Left lung (tissue), 10 donors: ENCODE measurements around the gene SLC17A2. TPM values are rescaled to one million over a fixed set of nuclear protein-coding genes. Genes with fewer than 3 reads are reported as not detected.

ENCODE experiments used
- ATAC-seq: fragments of 200-7000 bp; cut with Tn5 transposase; one replicate; pipeline ENCODE4 v1.9.1; 2020; ENCODE audit warnings: moderate library complexity
- DNase-seq, 4 donors: peaks; one replicate each; pipeline ENCODE4 v3.0.0-alpha.2; 2013 to 2020
- H3K27ac ChIP-seq, 2 donors: fragments of 200-600 bp; sonication (generic) in 1 of 2; one replicate each; pipeline versions ENCODE4 v1.5.0 to v1.8.0; 2020 to 2021
- H3K27me3 ChIP-seq, 2 donors: fragments of 200-600 bp; sonication (generic) in 1 of 2; one replicate each; pipeline versions ENCODE4 v1.5.0 to v1.8.0; 2020 to 2021
- H3K36me3 ChIP-seq, 2 donors: fragments of 200-600 bp; sonication (generic) in 1 of 2; one replicate each; pipeline versions ENCODE4 v1.5.0 to v1.8.0; 2020 to 2021
- H3K4me1 ChIP-seq, 2 donors: fragments of 200-600 bp; one replicate each; pipeline ENCODE4 v1.8.0; 2021
- H3K4me3 ChIP-seq, 2 donors: fragments of 200-600 bp; sonication (generic) in 1 of 2; one replicate each; pipeline versions ENCODE4 v1.5.0 to v1.8.0; 2020 to 2021; ENCODE audit warnings: mild to moderate bottlenecking in 1 of 2
- H3K9me3 ChIP-seq, 2 donors: fragments of 200-600 bp; sonication (generic) in 1 of 2; one replicate each; pipeline versions ENCODE4 v1.5.0 to v1.8.0; 2020 to 2021
- CTCF ChIP-seq, 2 donors: fragments of 200-600 bp; sonication (generic) in 1 of 2; IDR thresholded peaks; one replicate each; pipeline versions ENCODE4 v1.5.0 to v1.8.0; 2021; ENCODE audit warnings: antibody characterized with exemption in 2 of 2
- intact Hi-C, 2 donors: fragments of 100-400 bp; cut with DNase I; formaldehyde crosslinking; loops; one replicate each; pipeline versions ENCODE4 v1.11.2 to v1.14.2; 2022
- polyA plus RNA-seq, 6 donors: library from polyadenylated mRNA; unstranded; fragments of 120-200 nt; gene quantifications; one replicate each; pipeline ENCODE4 v1.2.1, GENCODE V29; 2013; ENCODE audit not compliant: insufficient read length in 6 of 6
- total RNA-seq, 2 donors: library from RNA; stranded (reverse); fragmentation: NEBNext Ultra II Directional; extraction: Animal tissue kit (Norgen Biotek cat#: 25700); gene quantifications; one replicate each; pipeline ENCODE4 v1.2.1, GENCODE V29; 2021
- donor health status: DM: no; HTN: yes; CAD: no.
- donor health status: DM: no; HTN: no; CAD: no.

Gene SLC17A2
- total and polyA plus RNA-seq, 8 donors, result not detected

GRCh38 chr6:25972128-25972527, 41.6 kb upstream of the SLC17A2 start:
- DNase-seq, result no peak
- Histone ChIP-seq H3K27ac (peak overlapping the region in 1 of 2 donors; percentile 45), H3K36me3 (peaks cover 0 to 100% of the 10 kb centered on the region in 2 donors), H3K27me3 (no peaks in the 10 kb centered on the region), H3K9me3 (no peaks in the 10 kb centered on the region), H3K4me3 (no peak overlapping the region), H3K4me1 (peaks cover 29 to 45% of the 10 kb centered on the region in 2 donors)
- intact Hi-C loops, result no loop called here
- TF ChIP-seq CTCF (IDR thresholded peaks at IDR 0.05), result no peak
- no peak for ATAC-seq

GRCh38 chr6:25971187-25971821, 40.8 kb upstream of the SLC17A2 start:
- Histone ChIP-seq H3K27me3 (no peaks in the 10 kb centered on the region), H3K27ac (peak overlapping the region; percentile 29 to 45), H3K36me3 (peaks cover 0 to 100% of the 10 kb centered on the region in 2 donors), H3K9me3 (no peaks in the 10 kb centered on the region), H3K4me1 (peaks cover 29 to 53% of the 10 kb centered on the region in 2 donors), H3K4me3 (no peak overlapping the region)
- intact Hi-C loops, result no loop called here
- no peak for TF ChIP-seq CTCF (IDR thresholded peaks at IDR 0.05)
- DNase-seq, result peak in 2 of 4 donors; percentile 47 to 51
- ATAC-seq, result peak; percentile 91

GRCh38 chr6:25968769-25969168, 38.3 kb upstream of the SLC17A2 start:
- no peak for TF ChIP-seq CTCF (IDR thresholded peaks at IDR 0.05)
- H3K36me3 ChIP-seq, result peaks cover 0 to 92% of the 10 kb centered on the region in 2 donors
- ATAC-seq, result no peak
- no peaks in the 10 kb centered on the region for H3K9me3 ChIP-seq
- H3K4me3 ChIP-seq, result no peak overlapping the region
- H3K27ac ChIP-seq, result no peak overlapping the region
- intact Hi-C loops, result no loop called here
- H3K4me1 ChIP-seq, result peaks cover 39 to 78% of the 10 kb centered on the region in 2 donors
- peak in 1 of 4 donors; percentile 16 for DNase-seq
- no peaks in the 10 kb centered on the region for H3K27me3 ChIP-seq

GRCh38 chr6:25966711-25967110, 36.2 kb upstream of the SLC17A2 start:
- peak overlapping the region in 1 of 2 donors; percentile 6 for H3K4me3 ChIP-seq

More at GRCh38 chr6:25966711-25967110, 36.2 kb upstream of the SLC17A2 start:
- Histone ChIP-seq H3K27me3 (no peaks in the 10 kb centered on the region), H3K4me1 (peaks cover 40 to 84% of the 10 kb centered on the region in 2 donors), H3K36me3 (peaks cover 0 to 72% of the 10 kb centered on the region in 2 donors), H3K9me3 (no peaks in the 10 kb centered on the region), H3K27ac (peak overlapping the region in 1 of 2 donors; percentile 14)
- ATAC-seq (no peak), DNase-seq (no peak)
- no peak for TF ChIP-seq CTCF (IDR thresholded peaks at IDR 0.05)
- intact Hi-C loops, result no loop called here
